Glutamatergic neuron (in vitro differentiated cells): Measurements from ENCODE around the gene CCL4. TPM values are rescaled to one million over a fixed set of nuclear protein-coding genes. Genes with fewer than 3 reads are reported as not detected.
"Not testable (repeated sequence)": the region's sequence is repeated elsewhere in the genome, so short reads cannot be mapped to it uniquely, and the experiment has no call there.

Source experiments
- DNase-seq: peaks from one replicate; pipeline ENCODE4 v3.0.0; 2022
- H3K27ac Mint-ChIP-seq: one replicate; pipeline ENCODE4 v1.8.0; 2020; ENCODE audit warnings: mild to moderate bottlenecking, mixed read lengths, inconsistent platforms; ENCODE audit not compliant: unreplicated experiment
- H3K27me3 Mint-ChIP-seq: one replicate; pipeline ENCODE4 v1.8.0; 2020; ENCODE audit warnings: mild to moderate bottlenecking, moderate library complexity, mixed read lengths, inconsistent platforms; ENCODE audit not compliant: unreplicated experiment
- H3K36me3 Mint-ChIP-seq: one replicate; pipeline ENCODE4 v1.8.0; 2020; ENCODE audit warnings: mild to moderate bottlenecking, mixed read lengths, inconsistent platforms; ENCODE audit not compliant: unreplicated experiment
- H3K4me1 Mint-ChIP-seq: one replicate; pipeline ENCODE4 v1.8.0; 2020; ENCODE audit warnings: mild to moderate bottlenecking, low read depth, mixed read lengths, inconsistent platforms; ENCODE audit not compliant: unreplicated experiment
- H3K4me3 Mint-ChIP-seq: one replicate; pipeline ENCODE4 v1.8.0; 2020; ENCODE audit warnings: mild to moderate bottlenecking, mixed read lengths, inconsistent platforms; ENCODE audit not compliant: unreplicated experiment
- H3K9me3 Mint-ChIP-seq: one replicate; pipeline ENCODE4 v1.8.0; 2020; ENCODE audit warnings: mild to moderate bottlenecking, moderate library complexity, mixed read lengths, inconsistent platforms; ENCODE audit not compliant: unreplicated experiment
- total RNA-seq: library from RNA; stranded (reverse); fragmentation: NEBNext Ultra II Directional; extraction: Animal tissue kit (Norgen Biotek cat#: 25700); gene quantifications from one replicate; pipeline ENCODE4 v1.2.1, GENCODE V29; 2021; ENCODE audit not compliant: unreplicated experiment
- TF ChIP-seq, protein P1 (sequence below): fragments of 200-600 bp; sonication (generic); IDR thresholded peaks from one replicate; pipeline ENCODE4 v1.5.0; 2021; ENCODE audit not compliant: partially characterized antibody, unreplicated experiment

The CCL4 gene
- total RNA-seq, 1 donor from 2014 or later: not detected

DNA sequence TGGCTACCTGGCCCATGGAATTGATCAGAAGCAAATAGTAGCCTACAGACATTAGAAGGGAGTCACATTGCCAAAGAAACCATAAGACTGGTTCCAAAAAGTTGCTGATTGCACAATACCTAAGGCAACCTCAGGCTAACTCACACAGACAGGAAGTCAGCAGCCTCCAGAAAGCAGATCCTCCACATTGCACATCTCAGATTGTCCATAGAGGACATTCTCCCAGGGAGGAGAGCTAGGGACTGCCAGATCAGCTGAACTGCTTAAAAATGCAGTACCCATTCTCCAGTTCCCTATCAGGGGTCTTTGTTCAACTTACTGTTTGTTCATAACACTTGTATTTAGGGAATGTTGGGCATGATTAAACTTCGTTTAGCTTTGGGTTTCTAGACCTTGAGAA, 17.9 kb upstream of the CCL4 start:
- TF ChIP-seq, protein P1, sequence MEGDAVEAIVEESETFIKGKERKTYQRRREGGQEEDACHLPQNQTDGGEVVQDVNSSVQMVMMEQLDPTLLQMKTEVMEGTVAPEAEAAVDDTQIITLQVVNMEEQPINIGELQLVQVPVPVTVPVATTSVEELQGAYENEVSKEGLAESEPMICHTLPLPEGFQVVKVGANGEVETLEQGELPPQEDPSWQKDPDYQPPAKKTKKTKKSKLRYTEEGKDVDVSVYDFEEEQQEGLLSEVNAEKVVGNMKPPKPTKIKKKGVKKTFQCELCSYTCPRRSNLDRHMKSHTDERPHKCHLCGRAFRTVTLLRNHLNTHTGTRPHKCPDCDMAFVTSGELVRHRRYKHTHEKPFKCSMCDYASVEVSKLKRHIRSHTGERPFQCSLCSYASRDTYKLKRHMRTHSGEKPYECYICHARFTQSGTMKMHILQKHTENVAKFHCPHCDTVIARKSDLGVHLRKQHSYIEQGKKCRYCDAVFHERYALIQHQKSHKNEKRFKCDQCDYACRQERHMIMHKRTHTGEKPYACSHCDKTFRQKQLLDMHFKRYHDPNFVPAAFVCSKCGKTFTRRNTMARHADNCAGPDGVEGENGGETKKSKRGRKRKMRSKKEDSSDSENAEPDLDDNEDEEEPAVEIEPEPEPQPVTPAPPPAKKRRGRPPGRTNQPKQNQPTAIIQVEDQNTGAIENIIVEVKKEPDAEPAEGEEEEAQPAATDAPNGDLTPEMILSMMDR: no peak
- Mint-ChIP-seq H3K9me3 (peaks cover 2% of the 10 kb centered on the region), H3K27ac (no peak overlapping the region), H3K4me3 (no peak overlapping the region), H3K4me1 (peaks cover 4% of the 10 kb centered on the region), H3K36me3 (no peaks in the 10 kb centered on the region), H3K27me3 (peaks cover 4% of the 10 kb centered on the region)
- DNase-seq: no peak

DNA sequence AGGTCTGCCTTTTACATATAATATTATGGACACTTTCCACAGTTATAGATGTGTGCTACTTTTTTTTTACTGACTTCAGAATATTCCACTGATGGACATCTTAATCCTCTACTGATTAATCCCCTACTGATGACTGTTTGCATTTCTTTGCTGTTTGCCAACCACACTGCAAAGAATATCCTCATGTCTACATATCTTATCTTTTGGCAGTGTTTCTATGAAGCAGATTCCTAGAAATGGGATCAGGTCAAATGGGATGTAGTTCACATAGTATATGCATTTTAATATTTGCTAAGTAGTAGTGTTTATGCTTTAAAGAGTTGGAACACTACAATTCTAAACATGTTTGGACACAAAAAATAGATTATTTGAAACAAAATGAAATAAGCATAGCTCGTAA, 16.8 kb upstream of the CCL4 start:
- DNase-seq: no peak
- Mint-ChIP-seq H3K27ac (no peak overlapping the region), H3K9me3 (peaks cover 2% of the 10 kb centered on the region), H3K36me3 (no peaks in the 10 kb centered on the region), H3K4me3 (no peak overlapping the region), H3K27me3 (peaks cover 4% of the 10 kb centered on the region), H3K4me1 (peaks cover 4% of the 10 kb centered on the region)
- TF ChIP-seq, protein P1: no peak

DNA sequence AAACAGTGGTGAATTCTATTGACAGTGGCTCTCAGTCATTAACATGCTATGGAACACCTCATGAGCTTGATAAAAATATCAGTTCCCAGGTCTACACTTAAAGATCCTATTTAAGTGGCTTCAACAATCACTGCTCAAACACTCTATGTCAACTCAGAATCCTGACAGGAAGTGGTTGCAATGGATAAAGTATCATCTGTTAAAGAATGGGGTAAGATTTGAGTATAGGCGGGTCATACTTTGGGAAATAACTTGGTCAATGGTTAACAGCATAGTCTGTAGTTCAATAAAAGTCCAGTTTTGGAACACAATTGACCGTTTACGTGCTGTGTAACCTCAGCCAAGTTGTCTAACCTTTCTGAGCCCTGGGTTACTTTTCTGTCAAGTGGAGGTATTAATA, 16.2 kb upstream of the CCL4 start:
- not testable (repeated sequence) for H3K4me3 Mint-ChIP-seq, H3K9me3 Mint-ChIP-seq, H3K27me3 Mint-ChIP-seq, H3K36me3 Mint-ChIP-seq, H3K4me1 Mint-ChIP-seq, DNase-seq, H3K27ac Mint-ChIP-seq

DNA sequence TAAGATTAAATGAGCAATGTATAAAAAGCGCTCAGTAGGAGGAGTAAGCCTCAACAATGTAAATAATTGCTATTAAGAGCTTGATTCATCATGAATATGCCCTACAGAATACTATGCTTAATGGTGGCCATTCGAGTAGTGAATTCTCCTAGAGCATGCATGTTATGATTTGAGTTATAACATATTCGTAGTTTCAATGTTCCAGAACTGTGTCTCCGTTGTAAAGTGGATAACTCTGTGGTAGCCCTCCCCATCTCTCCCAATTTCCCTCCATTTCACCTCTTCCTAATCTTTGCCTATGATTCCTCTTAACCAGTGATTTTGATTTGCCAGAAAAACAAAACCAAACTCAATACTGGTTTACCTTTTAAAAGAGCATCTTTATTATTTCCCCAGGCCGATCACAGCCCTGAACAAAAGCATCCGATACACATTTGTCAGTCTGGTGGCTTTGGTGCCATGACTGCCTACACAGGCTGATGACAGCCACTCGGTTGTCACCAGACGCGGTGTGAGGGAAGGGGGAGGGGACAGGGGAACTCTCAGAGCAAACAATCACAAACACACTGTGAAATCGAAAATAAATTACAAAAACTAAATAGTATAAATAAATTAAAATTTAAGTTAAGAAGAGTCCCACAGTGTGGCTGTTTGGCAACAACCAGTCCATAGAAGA, 15.6 kb upstream of the CCL4 start:
- DNase-seq, H3K27me3 Mint-ChIP-seq, H3K4me3 Mint-ChIP-seq, H3K4me1 Mint-ChIP-seq, H3K9me3 Mint-ChIP-seq, H3K27ac Mint-ChIP-seq, H3K36me3 Mint-ChIP-seq: not testable (repeated sequence)

DNA sequence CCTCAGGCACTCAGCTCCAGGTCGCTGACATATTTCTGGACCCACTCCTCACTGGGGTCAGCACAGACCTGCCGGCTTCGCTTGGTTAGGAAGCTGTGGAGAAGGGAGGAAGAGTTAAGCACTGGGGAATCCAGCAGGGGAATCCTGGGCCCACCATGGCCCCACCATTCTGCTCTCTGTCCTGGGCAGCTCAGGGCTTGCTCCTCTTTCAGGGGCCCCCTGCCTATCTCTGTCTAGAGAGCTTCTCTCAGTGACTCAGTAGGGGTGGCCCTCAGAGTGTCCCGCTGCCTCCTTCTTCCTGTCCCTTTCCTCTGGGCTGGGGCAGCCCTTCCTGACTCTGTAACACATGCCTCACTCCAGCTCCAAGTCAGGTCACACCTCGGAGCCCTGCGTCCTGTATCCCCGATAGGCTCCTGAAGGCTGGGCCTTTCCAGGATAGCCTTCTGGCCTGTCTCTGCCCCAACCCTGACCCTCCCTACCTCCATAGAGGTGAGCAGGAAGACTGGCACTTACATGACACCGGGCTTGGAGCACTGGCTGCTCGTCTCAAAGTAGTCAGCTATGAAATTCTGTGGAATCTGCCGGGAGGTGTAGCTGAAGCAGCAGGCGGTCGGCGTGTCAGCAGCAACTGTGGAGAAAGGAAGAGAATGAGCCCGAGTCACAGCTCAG, 14.8 kb upstream of the CCL4 start:
- H3K4me3 Mint-ChIP-seq: no peak overlapping the region
- no peaks in the 10 kb centered on the region for H3K4me1 Mint-ChIP-seq
- no peaks in the 10 kb centered on the region for H3K36me3 Mint-ChIP-seq
- TF ChIP-seq, protein P1: no peak
- H3K27ac Mint-ChIP-seq: no peak overlapping the region
- no peaks in the 10 kb centered on the region for H3K9me3 Mint-ChIP-seq
- H3K27me3 Mint-ChIP-seq: peaks cover 4% of the 10 kb centered on the region
- no peak for DNase-seq

DNA sequence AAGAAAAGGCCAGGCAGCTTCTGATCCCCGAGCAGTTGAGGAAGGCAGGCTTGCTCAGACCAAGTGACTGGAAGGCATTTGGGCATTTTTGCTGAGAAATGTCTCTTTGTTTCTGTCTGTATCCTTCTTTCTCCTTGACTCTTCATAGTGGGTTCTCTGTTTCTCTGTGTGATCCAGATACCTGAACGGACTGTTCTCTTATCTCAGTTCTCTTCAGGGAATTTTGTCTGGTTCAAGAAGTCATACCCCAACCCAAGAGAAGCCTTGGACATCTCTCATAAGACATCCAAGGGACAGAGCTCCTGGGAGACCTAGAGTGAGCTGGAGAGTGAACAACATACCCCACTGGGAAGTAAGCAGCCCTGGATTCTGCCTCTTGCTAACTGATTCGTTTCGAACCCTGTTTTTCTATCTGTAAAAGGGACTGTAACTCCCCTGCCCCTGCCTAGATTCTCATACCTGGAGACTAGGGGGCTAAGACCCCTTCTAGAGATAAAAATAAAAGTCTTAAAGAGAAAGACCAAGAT, 14.2 kb upstream of the CCL4 start:
- Mint-ChIP-seq H3K9me3 (no peaks in the 10 kb centered on the region), H3K27me3 (peaks cover 4% of the 10 kb centered on the region), H3K27ac (no peak overlapping the region), H3K36me3 (no peaks in the 10 kb centered on the region), H3K4me3 (no peak overlapping the region), H3K4me1 (no peaks in the 10 kb centered on the region)
- DNase-seq: no peak
- TF ChIP-seq, protein P1: no peak
